ENCODE measurements around the gene LRIF1. TPM values are rescaled to one million over a fixed set of nuclear protein-coding genes. Genes with fewer than 3 reads are reported as not detected.

Gene LRIF1
- total RNA-seq, 1 donor from 2014 or later = 28.4 TPM

DNA sequence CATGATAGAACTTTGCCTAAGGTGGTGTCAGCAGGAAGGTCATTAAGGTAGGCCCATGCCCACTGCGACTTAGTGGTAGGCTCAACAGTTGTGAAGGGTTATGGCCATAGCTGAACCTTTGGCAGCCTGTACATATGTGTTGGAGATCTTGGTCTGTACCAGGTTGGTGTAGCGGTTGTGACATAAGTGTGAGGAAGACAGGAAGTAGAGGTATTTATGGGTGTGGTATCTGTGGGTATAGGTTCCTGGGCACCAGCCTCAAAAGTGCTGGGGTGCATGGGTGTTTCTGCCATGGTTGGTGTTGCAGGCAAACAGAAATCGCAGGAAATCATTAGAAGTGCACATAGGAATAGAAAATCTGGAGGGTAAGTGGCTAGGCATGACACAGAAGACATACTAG, 18.6 kb upstream of the LRIF1 start:
- no peaks in the 10 kb centered on the region for H3K4me1 ChIP-seq
- Mint-ChIP-seq H3K4me1 (no peaks in the 10 kb centered on the region), H3K36me3 (no peaks in the 10 kb centered on the region), H3K9me3 (peaks cover 6% of the 10 kb centered on the region), H3K4me3 (no peak overlapping the region), H3K27me3 (ENCODE audit: insufficient read depth, low read depth) (peaks cover 5% of the 10 kb centered on the region), H3K27ac (no peak overlapping the region)
- no peaks in the 10 kb centered on the region for H3K27me3 ChIP-seq
- no peak overlapping the region for H3K4me3 ChIP-seq
- TF ChIP-seq EZH2phosphoT487 (IDR thresholded peaks at IDR 0.05) (no peak), EZH2 (IDR thresholded peaks at IDR 0.05) (no peak)
- TF ChIP-seq, protein P1, sequence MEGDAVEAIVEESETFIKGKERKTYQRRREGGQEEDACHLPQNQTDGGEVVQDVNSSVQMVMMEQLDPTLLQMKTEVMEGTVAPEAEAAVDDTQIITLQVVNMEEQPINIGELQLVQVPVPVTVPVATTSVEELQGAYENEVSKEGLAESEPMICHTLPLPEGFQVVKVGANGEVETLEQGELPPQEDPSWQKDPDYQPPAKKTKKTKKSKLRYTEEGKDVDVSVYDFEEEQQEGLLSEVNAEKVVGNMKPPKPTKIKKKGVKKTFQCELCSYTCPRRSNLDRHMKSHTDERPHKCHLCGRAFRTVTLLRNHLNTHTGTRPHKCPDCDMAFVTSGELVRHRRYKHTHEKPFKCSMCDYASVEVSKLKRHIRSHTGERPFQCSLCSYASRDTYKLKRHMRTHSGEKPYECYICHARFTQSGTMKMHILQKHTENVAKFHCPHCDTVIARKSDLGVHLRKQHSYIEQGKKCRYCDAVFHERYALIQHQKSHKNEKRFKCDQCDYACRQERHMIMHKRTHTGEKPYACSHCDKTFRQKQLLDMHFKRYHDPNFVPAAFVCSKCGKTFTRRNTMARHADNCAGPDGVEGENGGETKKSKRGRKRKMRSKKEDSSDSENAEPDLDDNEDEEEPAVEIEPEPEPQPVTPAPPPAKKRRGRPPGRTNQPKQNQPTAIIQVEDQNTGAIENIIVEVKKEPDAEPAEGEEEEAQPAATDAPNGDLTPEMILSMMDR (IDR thresholded peaks at IDR 0.05) = no peak
- no peak overlapping the region for H3K9ac ChIP-seq
- no peak overlapping the region for H3K4me2 ChIP-seq
- no peaks in the 10 kb centered on the region for H3K79me2 ChIP-seq (ENCODE audit: low read depth)
- no peaks in the 10 kb centered on the region for H3K36me3 ChIP-seq
- no peak overlapping the region for H2AFZ ChIP-seq (replicated peaks)
- H3K27ac ChIP-seq = no peak overlapping the region
- no peaks in the 10 kb centered on the region for H3F3A ChIP-seq (ENCODE audit: low read depth)
- DNase-seq (ENCODE audit: low spot score) = no peak
- H4K20me1 ChIP-seq (ENCODE audit: low read depth) = no peaks in the 10 kb centered on the region
- H3K9me3 ChIP-seq (ENCODE audit: low read depth) = no peaks in the 10 kb centered on the region

DNA sequence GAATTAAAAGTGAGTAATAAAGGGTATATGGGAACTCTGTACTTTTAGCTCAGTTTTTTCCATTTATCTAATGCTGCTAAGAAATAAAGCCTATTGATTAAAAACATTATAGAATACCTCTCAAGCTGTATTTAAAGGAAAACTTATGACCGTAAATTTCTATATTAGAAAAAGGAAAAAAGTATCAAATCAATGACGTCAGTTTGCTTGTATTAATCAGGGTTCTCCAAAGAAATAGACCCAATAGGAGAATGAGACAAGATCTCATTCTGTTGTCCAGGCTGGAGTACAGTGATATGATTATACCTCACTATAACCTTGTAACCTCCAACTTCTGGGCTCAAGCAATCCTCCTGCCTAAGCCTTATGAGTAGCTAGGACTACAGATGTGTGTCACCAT, 15.4 kb upstream of the LRIF1 start:
- DNase-seq (ENCODE audit: low spot score) = no peak
- Histone ChIP-seq H3K27ac (no peak overlapping the region), H4K20me1 (ENCODE audit: low read depth) (no peaks in the 10 kb centered on the region), H3K9ac (no peak overlapping the region), H3K4me2 (no peak overlapping the region), H3K27me3 (no peaks in the 10 kb centered on the region), H3K36me3 (no peaks in the 10 kb centered on the region), H3K4me1 (no peaks in the 10 kb centered on the region), H3K4me3 (no peak overlapping the region), H3F3A (ENCODE audit: low read depth) (no peaks in the 10 kb centered on the region), H3K79me2 (ENCODE audit: low read depth) (no peaks in the 10 kb centered on the region), H2AFZ (replicated peaks) (no peak overlapping the region), H3K9me3 (ENCODE audit: low read depth) (no peaks in the 10 kb centered on the region)
- peaks cover 6% of the 10 kb centered on the region for H3K9me3 Mint-ChIP-seq
- peaks cover 5% of the 10 kb centered on the region for H3K27me3 Mint-ChIP-seq (ENCODE audit: insufficient read depth, low read depth)
- no peak overlapping the region for H3K27ac Mint-ChIP-seq
- H3K4me3 Mint-ChIP-seq = no peak overlapping the region
- no peaks in the 10 kb centered on the region for H3K4me1 Mint-ChIP-seq
- H3K36me3 Mint-ChIP-seq = no peaks in the 10 kb centered on the region
- TF ChIP-seq EZH2phosphoT487 (IDR thresholded peaks at IDR 0.05) (no peak), EZH2 (IDR thresholded peaks at IDR 0.05) (no peak)
- TF ChIP-seq, protein P1 (IDR thresholded peaks at IDR 0.05) = no peak

DNA sequence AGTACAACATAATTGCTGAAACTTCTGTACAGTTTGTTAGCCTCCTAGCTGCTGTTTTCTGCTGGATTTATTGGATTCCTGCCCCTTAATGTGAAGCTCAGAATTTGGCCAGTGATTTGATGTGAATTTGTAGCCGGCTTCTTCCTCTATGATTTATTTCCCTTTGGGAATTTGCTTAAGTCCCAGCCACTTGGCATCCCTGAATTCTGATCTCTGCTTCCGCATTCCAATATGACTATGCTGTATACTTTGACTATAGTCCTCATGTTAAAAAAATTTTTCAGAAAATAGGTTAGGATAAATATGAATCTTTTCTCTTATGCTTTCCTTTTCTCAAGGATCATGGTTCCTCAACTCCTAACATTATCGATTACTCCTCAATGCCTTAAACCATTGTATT, 12.4 kb upstream of the LRIF1 start:
- Mint-ChIP-seq H3K27me3 (ENCODE audit: insufficient read depth, low read depth) (peaks cover 2% of the 10 kb centered on the region), H3K4me1 (no peaks in the 10 kb centered on the region), H3K9me3 (peaks cover 6% of the 10 kb centered on the region), H3K36me3 (no peaks in the 10 kb centered on the region), H3K27ac (no peak overlapping the region), H3K4me3 (no peak overlapping the region)
- H2AFZ ChIP-seq (replicated peaks) = no peak overlapping the region
- no peaks in the 10 kb centered on the region for H3F3A ChIP-seq (ENCODE audit: low read depth)
- H3K36me3 ChIP-seq = no peaks in the 10 kb centered on the region
- no peaks in the 10 kb centered on the region for H3K4me1 ChIP-seq
- H3K79me2 ChIP-seq (ENCODE audit: low read depth) = no peaks in the 10 kb centered on the region
- H3K4me3 ChIP-seq = no peak overlapping the region
- H4K20me1 ChIP-seq (ENCODE audit: low read depth) = no peaks in the 10 kb centered on the region
- no peak for DNase-seq (ENCODE audit: low spot score)
- no peak overlapping the region for H3K9ac ChIP-seq
- no peaks in the 10 kb centered on the region for H3K9me3 ChIP-seq (ENCODE audit: low read depth)
- H3K27ac ChIP-seq = no peak overlapping the region
- no peak for TF ChIP-seq EZH2phosphoT487 (IDR thresholded peaks at IDR 0.05)
- TF ChIP-seq, protein P1 (IDR thresholded peaks at IDR 0.05) = no peak
- no peak for TF ChIP-seq EZH2 (IDR thresholded peaks at IDR 0.05)
- no peaks in the 10 kb centered on the region for H3K27me3 ChIP-seq
- H3K4me2 ChIP-seq = no peak overlapping the region
